GM12878 (cell line): ENCODE data around the gene PRKAA1. TPM values are rescaled to one million over a fixed set of nuclear protein-coding genes. Genes with fewer than 3 reads are reported as not detected.
"Not testable (repeated sequence)": the region's sequence is repeated elsewhere in the genome, so short reads cannot be mapped to it uniquely, and the experiment has no call there.

ENCODE experiments used
- ATAC-seq: fragments of 200-7000 bp; cut with Tn5 transposase; 3 replicates; pipeline ENCODE4 v1.9.1; 2020; ENCODE audit warnings: mild to moderate bottlenecking, moderate library complexity
- BruUV-seq: library from RNA; stranded (reverse); fragments of 400-500 nt; replicated peaks from 2 replicates; lab custom pipeline; 2021; lab: Mats Ljungman, UMichigan
- CTCF ChIA-PET: fragments of 300-600 bp; sonication (Branson Sonifier 250); formaldehyde crosslinking; extraction: SDS; loops from one replicate; lab custom pipeline; 2021; ENCODE audit warnings: inconsistent platforms; lab: Yijun Ruan, JAX
- POLR2A ChIA-PET: fragments of 350-600 bp; formaldehyde crosslinking; extraction: SDS; loops from one replicate; lab custom pipeline; 2021; ENCODE audit warnings: inconsistent platforms; lab: Charles Lee
- RAD21 ChIA-PET: fragments of 300-600 bp; sonication (Branson Sonifier 250); formaldehyde crosslinking; loops from one replicate; lab custom pipeline; 2023; ENCODE audit warnings: antibody characterized with exemption; ENCODE audit not compliant: unreplicated experiment; lab: Charles Lee
- SMC1A ChIA-PET: fragments of 300-600 bp; sonication (Branson Sonifier 250); formaldehyde crosslinking; loops from one replicate; lab custom pipeline; 2023; ENCODE audit not compliant: unreplicated experiment, uncharacterized antibody; lab: Charles Lee
- DNase-seq: peaks from one replicate; pipeline ENCODE4 v3.0.0-alpha.2; 2011; ENCODE audit warnings: low read depth, low spot score
- FAIRE-seq: peaks from 3 replicates; lab custom pipeline; 2011; peaks lifted over from hg19 to GRCh38; lab: Jason Lieb, UNC
- H2AFZ ChIP-seq: 2 replicates; pipeline ENCODE4 v1.6.0; 2011; ENCODE audit warnings: low read depth, low read length, control low read depth; ENCODE audit not compliant: control insufficient read depth
- H3K27ac ChIP-seq: 2 replicates; pipeline ENCODE4 v1.5.1; 2011; ENCODE audit warnings: control low read depth; ENCODE audit not compliant: control insufficient read depth, insufficient read depth
- H3K27me3 ChIP-seq, 2 experiments: replicated peaks in 1 of 2; 2 replicates each; pipeline versions ENCODE4 v1.6.0 to v1.6.1; 2011; ENCODE audit warnings: low read length in 1 of 2; ENCODE audit not compliant: control insufficient read depth in 2 of 2, insufficient read depth in 2 of 2
- H3K36me3 ChIP-seq, 2 experiments: 2 replicates each; pipeline ENCODE4 v1.5.1; 2011; ENCODE audit warnings: low read length in 1 of 2; ENCODE audit not compliant: control insufficient read depth in 2 of 2, insufficient read depth in 2 of 2
- H3K4me1 ChIP-seq: 2 replicates; pipeline ENCODE4 v1.6.1; 2011; ENCODE audit warnings: mild to moderate bottlenecking, low read length, moderate library complexity, mixed read lengths; ENCODE audit not compliant: control insufficient read depth, insufficient read depth
- H3K4me2 ChIP-seq: 2 replicates; pipeline ENCODE4 v1.6.0; 2011; ENCODE audit warnings: control low read depth; ENCODE audit not compliant: control insufficient read depth, insufficient read depth
- H3K4me3 ChIP-seq: fragments of 200-600 bp; sonication (generic); 2 replicates; pipeline ENCODE4 v1.5.1; 2016
- H3K79me2 ChIP-seq: 2 replicates; pipeline ENCODE4 v1.6.0; 2011; ENCODE audit warnings: low read length; ENCODE audit not compliant: control insufficient read depth, insufficient read depth
- H3K9ac ChIP-seq: 2 replicates; pipeline ENCODE4 v1.8.0; 2011; ENCODE audit warnings: low read length, control low read depth, mixed read lengths; ENCODE audit not compliant: control insufficient read depth, insufficient read depth
- H3K9me3 ChIP-seq: replicated peaks from 3 replicates; pipeline ENCODE4 v1.5.1; 2011; ENCODE audit warnings: mild to moderate bottlenecking, low read length; ENCODE audit not compliant: control insufficient read depth, insufficient read depth
- H4K20me1 ChIP-seq: 2 replicates; pipeline ENCODE4 v1.6.0; 2011; ENCODE audit not compliant: control insufficient read depth, insufficient read depth
- ATF2 ChIP-seq: IDR thresholded peaks from 2 replicates; pipeline ENCODE4 v1.6.1; 2012; ENCODE audit warnings: low read length, inconsistent platforms
- CREM ChIP-seq: IDR thresholded peaks from 2 replicates; pipeline ENCODE4 v1.6.1; 2014; ENCODE audit warnings: antibody characterized with exemption, low read depth
- EP300 ChIP-seq, 2 experiments: fragments of 150-350 bp in 1 of 2; IDR thresholded peaks; 2 replicates each; pipeline ENCODE4 v1.6.1; 2011 to 2012; ENCODE audit warnings: low read depth in 2 of 2, low read length in 2 of 2, borderline replicate concordance in 1 of 2, improper control_type of control experiment in 1 of 2, inconsistent platforms in 1 of 2; ENCODE audit not compliant: control insufficient read depth in 1 of 2
- JUND ChIP-seq: IDR thresholded peaks from 2 replicates; pipeline ENCODE4 v1.6.1; 2012; ENCODE audit warnings: low read depth, mild to moderate bottlenecking, low read length, improper control_type of control experiment, moderate library complexity
- MLLT1 ChIP-seq: fragments of 450-650 bp; IDR thresholded peaks from 2 replicates; pipeline ENCODE4 v1.6.1; 2016; ENCODE audit warnings: mild to moderate bottlenecking
- MYC ChIP-seq: IDR thresholded peaks from 2 replicates; pipeline ENCODE4 v1.6.1; 2011; ENCODE audit warnings: mild to moderate bottlenecking, low read length, moderate library complexity, inconsistent platforms; ENCODE audit not compliant: insufficient read depth, insufficient replicate concordance, insufficient read length, severe bottlenecking
- NFYA ChIP-seq: IDR thresholded peaks from 2 replicates; pipeline ENCODE4 v1.6.1; 2011; ENCODE audit warnings: low read depth, mild to moderate bottlenecking, low read length, improper control_type of control experiment, borderline replicate concordance
- POLR2A ChIP-seq: IDR thresholded peaks from 2 replicates; pipeline ENCODE4 v1.6.1; 2011; ENCODE audit warnings: low read depth, mild to moderate bottlenecking, low read length
- RBBP5 ChIP-seq: fragments of 200-600 bp; sonication (generic); conservative IDR thresholded peaks from 2 replicates; pipeline ENCODE4 v1.6.1; 2016
- SUPT20H ChIP-seq: IDR thresholded peaks from 2 replicates; pipeline ENCODE4 v1.6.1; 2011; ENCODE audit warnings: low read depth, mild to moderate bottlenecking, low read length, moderate library complexity, borderline replicate concordance; ENCODE audit not compliant: control insufficient read depth
- ZNF274 ChIP-seq: IDR thresholded peaks from one replicate; pipeline ENCODE4 v1.8.0; 2011; ENCODE audit not compliant: insufficient read length, insufficient read depth
- WGBS: methylation state at CpG from one replicate; pipeline ENCODE4 v1.1.6; 2016; ENCODE audit warnings: low lambda C conversion rate; ENCODE audit not compliant: insufficient replicate concordance, insufficient coverage; ENCODE audit errors: missing lambda C conversion rate; 5-methylcytosine and 5-hydroxymethylcytosine counted together
- in situ Hi-C: fragments of 300-500 bp; cut with MboI; formaldehyde crosslinking; loops from 9 replicates; pipeline ENCODE4 v1.14.3; 2018; ENCODE audit warnings: mixed read lengths
- intact Hi-C: fragments of 100-400 bp; cut with micrococcal nuclease; formaldehyde crosslinking; loops from one replicate; pipeline ENCODE4 v1.14.2; 2022; ENCODE audit not compliant: unreplicated experiment
- polyA plus RNA-seq, 11 experiments: library from polyadenylated mRNA; depleted of rRNA in 4 of 11; unstranded in 6 of 11; stranded (reverse) in 5 of 11; fragments of >200 nt; fragmentation: Nextera tagmentation in 4 of 11; fragmentation: Illumina TruSeq in 1 of 11; extraction: Ambion mirVana in 4 of 11; extraction: Trizol in 1 of 11; gene quantifications; 1 replicate in 1 of 11; 2 replicates in 10 of 11; pipeline versions ENCODE4 v1.2.1 to v1.2.3, GENCODE V29; 2011 to 2016; ENCODE audit warnings: inconsistent platforms in 2 of 11, missing spikeins in 2 of 11, low read depth in 1 of 11
- total RNA-seq, 4 experiments: library from RNA; depleted of rRNA in 3 of 4; stranded (reverse); fragments of >200 nt in 3 of 4; fragmentation: Illumina TruSeq in 1 of 4; extraction: Trizol in 1 of 4; gene quantifications; 2 replicates each; pipeline versions ENCODE4 v1.2.1 to v1.2.3, GENCODE V29; 2013 to 2021

PRKAA1 gene
- total and polyA plus RNA-seq, 10 of the 15 experiments (the other 5 are each of a cell fraction or from before 2014, with no cell fraction given), result 13.6 to 55.5 (median 29.6) TPM

- H3K79me2 ChIP-seq, H3K4me1 ChIP-seq, H4K20me1 ChIP-seq, H3K9ac ChIP-seq, FAIRE-seq, H3K36me3 ChIP-seq, H3K27ac ChIP-seq, intact Hi-C loops, POLR2A ChIA-PET, SMC1A ChIA-PET, H2AFZ ChIP-seq, H3K4me2 ChIP-seq, CTCF ChIA-PET, in situ Hi-C loops, BruUV-seq, DNase-seq, H3K4me3 ChIP-seq, H3K27me3 ChIP-seq, RAD21 ChIA-PET, ATAC-seq, H3K9me3 ChIP-seq: not testable (repeated sequence)
- WGBS, result 96% methylated on average over 19 of the region's 37 CpGs
Observed at GRCh38 chr5:40722497-40722911, 75.7 kb downstream of the PRKAA1 start.

GRCh38 chr5:40720069-40720468 lies 78.1 kb downstream of the PRKAA1 start:
- Histone ChIP-seq H3K9ac (no peak overlapping the region), H3K9me3 (no peaks in the 10 kb centered on the region; the same call in 2 of the 3 replicates), H3K4me3 (no peak overlapping the region), H3K27ac (no peak overlapping the region), H3K4me1 (no peaks in the 10 kb centered on the region), H2AFZ (no peak overlapping the region), H4K20me1 (no peaks in the 10 kb centered on the region), H3K4me2 (no peak overlapping the region), H3K27me3 (no peaks in the 10 kb centered on the region), H3K36me3 (peaks cover 0 to 4% of the 10 kb centered on the region in 2 experiments; a peak in 1 of 4 replicates), H3K79me2 (no peaks in the 10 kb centered on the region)
- ChIA-PET SMC1A (interaction anchor here (0.5 to 0.6 kb wide), 2 partner anchors 112 to 950 kb away, joined by 3 read pairs; no protein-coding TSS in a partner anchor), POLR2A (no interaction called here), RAD21 (interaction anchor here (0.8 kb wide), 1 partner anchor 733 kb away, joined by 3 read pairs; no protein-coding TSS in a partner anchor), CTCF (no interaction called here)
- ATAC-seq, result no peak
- no peak for DNase-seq
- BruUV-seq, result no TSS peak
- in situ Hi-C loops (no loop called here), intact Hi-C loops (no loop called here)
- no peak for FAIRE-seq
- TF ChIP-seq SUPT20H (no peak), MYC (no peak), MLLT1 (no peak), CREM (no peak), JUND (no peak), POLR2A (no peak), ATF2 (no peak), RBBP5 (no peak), ZNF274 (no peak), EP300 (IDR thresholded peaks at IDR 0.05; ENCODE audit: borderline replicate concordance in 1 of 2, control insufficient read depth in 1 of 2, low read depth in 2 of 2, low read length in 2 of 2) (no peak), NFYA (no peak)
